ENCODE measurements around the gene RFT1. TPM values are rescaled to one million over a fixed set of nuclear protein-coding genes. Genes with fewer than 3 reads are reported as not detected.

The RFT1 gene
- total RNA-seq, 1 donor from 2014 or later = 27.7 TPM

DNA sequence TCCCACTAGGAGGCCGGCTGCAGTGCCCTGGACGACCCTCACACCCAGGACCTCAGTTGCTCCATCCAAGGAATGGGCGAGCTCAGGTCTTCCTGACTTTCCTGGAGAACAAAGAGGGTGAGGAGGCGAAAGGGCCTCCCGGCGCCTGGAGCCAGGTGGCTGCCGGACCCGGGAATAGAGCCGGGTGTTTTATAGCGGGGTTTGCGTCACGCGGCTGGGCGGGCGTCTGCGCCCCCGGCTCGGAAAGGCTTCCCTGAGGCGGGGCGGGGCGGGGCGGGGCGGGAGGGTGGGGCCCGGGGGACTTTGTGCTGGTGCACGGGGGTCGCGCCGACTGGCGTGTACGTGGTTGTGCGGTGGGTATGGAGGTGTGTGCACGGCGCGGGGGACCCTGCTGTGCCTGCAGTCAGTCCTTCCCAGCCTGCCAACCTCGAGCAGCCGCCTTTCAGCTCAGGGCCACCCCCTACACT lies 26.2 kb upstream of the RFT1 start:
- no peak for DNase-seq (ENCODE audit: low spot score in 2 of 2, unreplicated experiment in 2 of 2)
- H3K4me3 Mint-ChIP-seq = no peak overlapping the region

DNA sequence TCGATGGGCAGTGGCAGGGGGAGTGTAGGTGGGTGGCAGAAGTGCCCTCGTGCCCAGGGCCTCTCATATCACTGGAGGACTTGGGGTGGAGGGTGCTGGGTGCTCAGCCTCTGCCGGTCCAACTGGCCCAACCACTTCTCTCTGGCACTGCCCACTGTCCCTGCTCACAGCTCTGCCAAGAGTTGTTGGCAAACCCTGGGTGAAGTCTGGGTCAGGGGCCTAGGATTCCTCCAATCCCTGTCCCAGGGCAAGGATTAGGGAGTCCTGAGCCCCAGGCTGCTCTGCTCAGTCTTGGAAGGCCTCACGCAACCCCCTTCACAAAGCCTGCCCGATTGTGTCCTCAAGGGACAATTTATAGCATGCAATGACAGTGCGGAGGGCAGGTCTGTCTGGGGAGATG lies 25.5 kb upstream of the RFT1 start:
- Mint-ChIP-seq H3K4me3 (no peak overlapping the region), H3K27me3 (ENCODE audit: low read depth) (peaks cover 46% of the 10 kb centered on the region), H3K9me3 (no peaks in the 10 kb centered on the region), H3K36me3 (no peaks in the 10 kb centered on the region), H3K4me1 (peaks cover 37% of the 10 kb centered on the region), H3K27ac (peak overlapping the region; percentile 39)
- no peak for DNase-seq (ENCODE audit: low spot score in 2 of 2, unreplicated experiment in 2 of 2)
- TF ChIP-seq, protein P1, sequence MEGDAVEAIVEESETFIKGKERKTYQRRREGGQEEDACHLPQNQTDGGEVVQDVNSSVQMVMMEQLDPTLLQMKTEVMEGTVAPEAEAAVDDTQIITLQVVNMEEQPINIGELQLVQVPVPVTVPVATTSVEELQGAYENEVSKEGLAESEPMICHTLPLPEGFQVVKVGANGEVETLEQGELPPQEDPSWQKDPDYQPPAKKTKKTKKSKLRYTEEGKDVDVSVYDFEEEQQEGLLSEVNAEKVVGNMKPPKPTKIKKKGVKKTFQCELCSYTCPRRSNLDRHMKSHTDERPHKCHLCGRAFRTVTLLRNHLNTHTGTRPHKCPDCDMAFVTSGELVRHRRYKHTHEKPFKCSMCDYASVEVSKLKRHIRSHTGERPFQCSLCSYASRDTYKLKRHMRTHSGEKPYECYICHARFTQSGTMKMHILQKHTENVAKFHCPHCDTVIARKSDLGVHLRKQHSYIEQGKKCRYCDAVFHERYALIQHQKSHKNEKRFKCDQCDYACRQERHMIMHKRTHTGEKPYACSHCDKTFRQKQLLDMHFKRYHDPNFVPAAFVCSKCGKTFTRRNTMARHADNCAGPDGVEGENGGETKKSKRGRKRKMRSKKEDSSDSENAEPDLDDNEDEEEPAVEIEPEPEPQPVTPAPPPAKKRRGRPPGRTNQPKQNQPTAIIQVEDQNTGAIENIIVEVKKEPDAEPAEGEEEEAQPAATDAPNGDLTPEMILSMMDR (IDR thresholded peaks at IDR 0.05; ENCODE audit: unreplicated experiment) = no peak

More for the DNA sequence above, 26.2 kb upstream of the RFT1 start:
- H3K27me3 Mint-ChIP-seq (ENCODE audit: low read depth) = peaks cover 46% of the 10 kb centered on the region
- TF ChIP-seq, protein P1 (IDR thresholded peaks at IDR 0.05; ENCODE audit: unreplicated experiment) = no peak
- H3K36me3 Mint-ChIP-seq = no peaks in the 10 kb centered on the region
- H3K9me3 Mint-ChIP-seq = no peaks in the 10 kb centered on the region
- peaks cover 37% of the 10 kb centered on the region for H3K4me1 Mint-ChIP-seq
- peak overlapping the region; percentile 39 for H3K27ac Mint-ChIP-seq

DNA sequence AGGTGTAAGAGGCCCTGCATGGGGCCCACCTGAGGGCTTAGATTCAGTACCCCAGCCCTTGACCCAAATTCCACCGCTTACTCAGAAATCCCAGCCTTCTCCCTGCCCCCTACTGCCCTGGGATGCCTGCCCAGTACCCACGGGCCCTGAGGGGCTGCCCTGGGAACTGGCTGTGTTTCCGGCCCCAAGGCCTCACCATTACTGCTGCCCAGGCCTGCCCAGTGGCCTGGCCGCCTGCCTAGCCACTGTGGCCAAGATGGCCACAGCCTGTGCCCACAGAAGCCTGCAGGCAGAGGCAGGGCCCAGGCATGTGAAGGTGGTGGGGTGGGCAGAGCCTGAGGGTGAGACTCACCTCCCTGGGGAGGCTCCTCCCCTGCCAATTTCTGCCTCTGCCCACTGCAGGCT lies 24.6 kb upstream of the RFT1 start:
- no peak for DNase-seq (ENCODE audit: low spot score in 2 of 2, unreplicated experiment in 2 of 2)
- no peaks in the 10 kb centered on the region for H3K36me3 Mint-ChIP-seq
- peaks cover 39% of the 10 kb centered on the region for H3K27me3 Mint-ChIP-seq (ENCODE audit: low read depth)
- TF ChIP-seq, protein P1 (IDR thresholded peaks at IDR 0.05; ENCODE audit: unreplicated experiment) = no peak
- no peak overlapping the region for H3K27ac Mint-ChIP-seq
- no peaks in the 10 kb centered on the region for H3K9me3 Mint-ChIP-seq
- peaks cover 32% of the 10 kb centered on the region for H3K4me1 Mint-ChIP-seq
- no peak overlapping the region for H3K4me3 Mint-ChIP-seq

DNA sequence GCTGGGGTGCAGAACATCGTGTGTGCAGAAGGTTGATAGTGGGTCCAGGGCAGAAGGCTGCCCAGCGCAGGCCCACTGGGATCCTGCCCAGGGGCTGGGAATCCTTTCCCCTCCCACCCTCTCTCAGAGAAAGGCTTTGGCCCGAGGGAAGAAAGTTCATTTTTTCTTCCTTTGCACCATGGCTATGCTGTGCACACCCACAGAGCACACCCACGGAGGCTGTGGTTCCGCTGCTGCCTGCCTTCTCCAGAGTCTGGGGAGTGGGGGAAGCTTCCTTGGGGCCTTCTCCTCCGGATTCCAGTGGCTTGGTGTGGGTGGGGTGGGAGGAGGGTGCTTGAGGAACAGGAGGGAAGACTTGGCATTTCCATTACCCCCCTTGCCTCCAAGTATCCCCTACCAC lies 23.7 kb upstream of the RFT1 start:
- Mint-ChIP-seq H3K9me3 (no peaks in the 10 kb centered on the region), H3K4me3 (no peak overlapping the region), H3K36me3 (no peaks in the 10 kb centered on the region), H3K27me3 (ENCODE audit: low read depth) (peaks cover 30% of the 10 kb centered on the region), H3K4me1 (peaks cover 32% of the 10 kb centered on the region), H3K27ac (no peak overlapping the region)
- TF ChIP-seq, protein P1 (IDR thresholded peaks at IDR 0.05; ENCODE audit: unreplicated experiment) = no peak
- DNase-seq (ENCODE audit: low spot score in 2 of 2, unreplicated experiment in 2 of 2) = no peak

DNA sequence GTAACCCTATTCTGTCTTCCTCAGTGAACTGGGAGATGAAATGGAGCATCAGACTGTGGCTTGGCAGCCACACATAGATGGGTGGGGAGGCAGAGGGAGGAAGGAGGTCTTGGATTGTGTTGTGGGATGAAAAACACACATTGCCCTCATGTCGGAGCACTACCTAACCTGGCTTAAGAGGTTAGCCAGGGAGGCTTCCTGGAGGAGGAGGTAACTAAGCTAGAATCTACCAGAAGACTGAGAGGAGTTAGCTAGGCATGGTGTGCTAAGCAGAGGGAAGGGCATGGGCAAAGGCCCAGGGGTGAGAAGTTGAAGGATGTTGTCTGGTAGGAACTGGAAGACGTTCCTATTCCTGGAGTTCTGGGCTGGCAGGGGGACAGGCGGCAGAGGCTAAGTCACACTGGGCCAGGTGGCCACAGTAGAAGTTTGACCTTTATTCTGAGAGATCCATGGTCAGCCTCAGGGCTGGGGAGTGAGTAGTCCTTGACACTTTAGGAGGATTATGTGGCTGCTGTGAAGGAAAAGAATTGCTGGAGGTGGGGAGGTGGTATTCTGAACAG lies 23.1 kb upstream of the RFT1 start:
- Mint-ChIP-seq H3K9me3 (no peaks in the 10 kb centered on the region), H3K4me1 (peaks cover 32% of the 10 kb centered on the region), H3K4me3 (no peak overlapping the region), H3K27me3 (ENCODE audit: low read depth) (peaks cover 25% of the 10 kb centered on the region), H3K36me3 (no peaks in the 10 kb centered on the region), H3K27ac (no peak overlapping the region)
- no peak for DNase-seq (ENCODE audit: low spot score in 2 of 2, unreplicated experiment in 2 of 2)
- TF ChIP-seq, protein P1 (IDR thresholded peaks at IDR 0.05; ENCODE audit: unreplicated experiment) = no peak

All from mesothelial cell of epicardium (in vitro differentiated cells).